Panc1 (cell line): ENCODE data around the gene TTC23. TPM values are rescaled to one million over a fixed set of nuclear protein-coding genes. Genes with fewer than 3 reads are reported as not detected.

ENCODE experiments used
- ATAC-seq: fragments of 200-7000 bp; cut with Tn5 transposase; 2 replicates; pipeline ENCODE4 v1.9.1; 2020; ENCODE audit warnings: mild to moderate bottlenecking, moderate library complexity
- BruUV-seq: library from RNA; stranded (reverse); fragments of 400-500 nt; replicated peaks from 2 replicates; lab custom pipeline; 2021; lab: Mats Ljungman, UMichigan
- CTCF ChIA-PET: fragments of 300-600 bp; sonication (Branson Sonifier 250); formaldehyde crosslinking; loops from one replicate; lab custom pipeline; 2022; ENCODE audit warnings: antibody characterized with exemption; lab: Charles Lee
- POLR2A ChIA-PET: fragments of 300-600 bp; sonication (Branson Sonifier 250); formaldehyde crosslinking; loops from one replicate; lab custom pipeline; 2022; ENCODE audit warnings: antibody characterized with exemption; lab: Charles Lee
- DNase-seq: peaks from one replicate; pipeline ENCODE4 v3.0.0-alpha.2; 2010; ENCODE audit warnings: low read depth, low spot score
- H3K27ac ChIP-seq: 2 replicates; pipeline ENCODE4 v1.5.1; 2011; ENCODE audit warnings: mild to moderate bottlenecking, low read length, inconsistent platforms
- H3K27me3 ChIP-seq: fragments of 200-500 bp; sonication (Bioruptor generic); 2 replicates; pipeline ENCODE4 v1.6.0; 2014; ENCODE audit warnings: low read length, inconsistent platforms; ENCODE audit not compliant: control insufficient read depth, insufficient read depth
- H3K36me3 ChIP-seq: fragments of 200-500 bp; sonication (Bioruptor generic); 2 replicates; pipeline ENCODE4 v1.5.1; 2014; ENCODE audit warnings: inconsistent platforms, mild to moderate bottlenecking, low read length, moderate library complexity; ENCODE audit not compliant: control insufficient read depth, insufficient read depth
- H3K4me1 ChIP-seq: 2 replicates; pipeline ENCODE4 v1.5.1; 2011; ENCODE audit warnings: inconsistent platforms, mild to moderate bottlenecking, low read length, moderate library complexity; ENCODE audit not compliant: control insufficient read depth, insufficient read depth
- H3K4me3 ChIP-seq, 2 experiments: 2 replicates each; pipeline ENCODE4 v1.5.1; 2011 to 2012; ENCODE audit warnings: low read depth in 2 of 2, low read length in 2 of 2, mild to moderate bottlenecking in 2 of 2, inconsistent platforms in 1 of 2, moderate library complexity in 1 of 2
- H3K9me3 ChIP-seq: fragments of 200-500 bp; sonication (Bioruptor generic); 2 replicates; pipeline ENCODE4 v1.5.1; 2014; ENCODE audit warnings: low read depth, mild to moderate bottlenecking, inconsistent platforms, low read length, moderate library complexity; ENCODE audit not compliant: control insufficient read depth, insufficient read depth
- CTCF ChIP-seq: fragments of 450-650 bp; IDR thresholded peaks from 2 replicates; pipeline ENCODE4 v1.5.1; 2017; ENCODE audit warnings: mild to moderate bottlenecking
- POLR2AphosphoS5 ChIP-seq: IDR thresholded peaks from 2 replicates; pipeline ENCODE4 v1.6.1; 2012; ENCODE audit warnings: mild to moderate bottlenecking, low read depth, low read length, moderate library complexity
- SIN3A ChIP-seq: IDR thresholded peaks from 2 replicates; pipeline ENCODE4 v1.6.1; 2012; ENCODE audit warnings: low read depth, mild to moderate bottlenecking, low read length, moderate library complexity, borderline replicate concordance; ENCODE audit not compliant: insufficient read depth
- TCF7L2 ChIP-seq: IDR thresholded peaks from 2 replicates; pipeline ENCODE4 v1.6.1; 2011; ENCODE audit warnings: mild to moderate bottlenecking, low read depth, low read length, inconsistent platforms
- in situ Hi-C: cut with HindIII; loops from 2 replicates; pipeline ENCODE4 v1.10.0; 2016; ENCODE audit warnings: low sequenced_read_pairs, low pct_unique_long_range_greater_than_20kb
- intact Hi-C: fragments of 100-400 bp; cut with micrococcal nuclease; formaldehyde crosslinking; loops from one replicate; pipeline ENCODE4 v1.10.0; 2022; ENCODE audit not compliant: unreplicated experiment
- total RNA-seq: library from RNA; stranded (reverse); gene quantifications from one replicate; pipeline ENCODE4 v1.2.1, GENCODE V29; 2021; ENCODE audit not compliant: unreplicated experiment
- TF ChIP-seq, protein P1 (sequence below), 2 experiments: IDR thresholded peaks; 2 replicates each; pipeline ENCODE4 v1.6.1; 2011 to 2012; ENCODE audit warnings: low read depth in 2 of 2, control low read depth in 1 of 2, low read length in 1 of 2, mild to moderate bottlenecking in 1 of 2, moderate library complexity in 1 of 2; ENCODE audit not compliant: insufficient read depth in 1 of 2

TTC23 gene
- total RNA-seq, 1 experiment from 2014 or later = 21.7 TPM

GRCh38 chr15:99163271-99164062 lies 85.9 kb downstream of the TTC23 start:
- Histone ChIP-seq H3K27ac (no peak overlapping the region), H3K4me1 (no peaks in the 10 kb centered on the region), H3K27me3 (no peaks in the 10 kb centered on the region), H3K9me3 (no peaks in the 10 kb centered on the region), H3K4me3 (no peak overlapping the region), H3K36me3 (no peaks in the 10 kb centered on the region)
- TF ChIP-seq TCF7L2 (no peak), SIN3A (no peak), POLR2AphosphoS5 (no peak), CTCF (no peak)
- TF ChIP-seq, protein P1, sequence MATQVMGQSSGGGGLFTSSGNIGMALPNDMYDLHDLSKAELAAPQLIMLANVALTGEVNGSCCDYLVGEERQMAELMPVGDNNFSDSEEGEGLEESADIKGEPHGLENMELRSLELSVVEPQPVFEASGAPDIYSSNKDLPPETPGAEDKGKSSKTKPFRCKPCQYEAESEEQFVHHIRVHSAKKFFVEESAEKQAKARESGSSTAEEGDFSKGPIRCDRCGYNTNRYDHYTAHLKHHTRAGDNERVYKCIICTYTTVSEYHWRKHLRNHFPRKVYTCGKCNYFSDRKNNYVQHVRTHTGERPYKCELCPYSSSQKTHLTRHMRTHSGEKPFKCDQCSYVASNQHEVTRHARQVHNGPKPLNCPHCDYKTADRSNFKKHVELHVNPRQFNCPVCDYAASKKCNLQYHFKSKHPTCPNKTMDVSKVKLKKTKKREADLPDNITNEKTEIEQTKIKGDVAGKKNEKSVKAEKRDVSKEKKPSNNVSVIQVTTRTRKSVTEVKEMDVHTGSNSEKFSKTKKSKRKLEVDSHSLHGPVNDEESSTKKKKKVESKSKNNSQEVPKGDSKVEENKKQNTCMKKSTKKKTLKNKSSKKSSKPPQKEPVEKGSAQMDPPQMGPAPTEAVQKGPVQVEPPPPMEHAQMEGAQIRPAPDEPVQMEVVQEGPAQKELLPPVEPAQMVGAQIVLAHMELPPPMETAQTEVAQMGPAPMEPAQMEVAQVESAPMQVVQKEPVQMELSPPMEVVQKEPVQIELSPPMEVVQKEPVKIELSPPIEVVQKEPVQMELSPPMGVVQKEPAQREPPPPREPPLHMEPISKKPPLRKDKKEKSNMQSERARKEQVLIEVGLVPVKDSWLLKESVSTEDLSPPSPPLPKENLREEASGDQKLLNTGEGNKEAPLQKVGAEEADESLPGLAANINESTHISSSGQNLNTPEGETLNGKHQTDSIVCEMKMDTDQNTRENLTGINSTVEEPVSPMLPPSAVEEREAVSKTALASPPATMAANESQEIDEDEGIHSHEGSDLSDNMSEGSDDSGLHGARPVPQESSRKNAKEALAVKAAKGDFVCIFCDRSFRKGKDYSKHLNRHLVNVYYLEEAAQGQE (IDR thresholded peaks at IDR 0.05; ENCODE audit: insufficient read depth in 1 of 2, low read depth in 2 of 2, low read length in 1 of 2) = no peak
- intact Hi-C loops (no loop called here), in situ Hi-C loops (no loop called here)
- CTCF ChIA-PET = interaction anchor here (0.6 kb wide), 1 partner anchor 17 kb away, joined by 6 read pairs; no protein-coding TSS in a partner anchor
- DNase-seq (no peak), ATAC-seq (no peak)
- POLR2A ChIA-PET = no interaction called here
- BruUV-seq = no TSS peak

DNA sequence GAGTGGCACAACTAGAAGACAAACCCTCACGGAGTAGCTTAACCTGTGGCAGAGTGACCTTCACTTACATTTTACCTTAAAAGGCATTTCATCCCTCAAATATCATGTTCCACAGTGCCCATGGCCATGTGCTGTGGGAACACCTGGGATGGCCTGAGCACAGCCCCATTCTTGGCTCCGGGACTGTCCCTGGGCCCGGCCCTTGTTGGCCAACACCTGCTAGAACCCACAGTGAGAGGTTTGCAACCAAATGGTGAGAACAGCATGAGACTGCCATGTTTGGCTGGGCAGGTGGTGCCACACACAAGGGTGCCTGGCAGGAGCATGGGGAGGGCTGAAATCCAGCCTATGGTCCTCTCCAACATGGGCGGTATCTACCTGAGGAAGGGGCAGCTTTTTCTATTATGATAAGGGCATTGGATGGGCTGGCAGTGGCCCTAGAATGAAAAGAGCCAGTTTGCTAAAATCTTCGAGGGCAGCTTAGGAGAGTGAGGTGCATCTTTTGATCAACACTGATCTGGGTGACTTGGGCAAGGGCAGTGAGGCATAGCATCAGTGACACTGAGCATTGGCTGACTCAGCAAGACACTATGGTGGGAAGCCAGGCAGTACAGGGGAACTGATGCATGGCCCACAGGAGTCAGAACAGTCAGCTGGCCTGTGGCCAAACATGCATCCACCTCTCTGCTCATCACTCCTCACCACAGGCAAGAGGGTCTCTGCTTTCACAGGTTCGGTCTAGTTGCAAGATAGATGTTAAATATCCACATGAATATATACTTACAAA lies 90.6 kb downstream of the TTC23 start:
- no peak overlapping the region for H3K27ac ChIP-seq
- no TSS peak for BruUV-seq
- TF ChIP-seq TCF7L2 = no peak
- TF ChIP-seq CTCF = no peak
- TF ChIP-seq, protein P1 (IDR thresholded peaks at IDR 0.05; ENCODE audit: insufficient read depth in 1 of 2, low read depth in 2 of 2, low read length in 1 of 2) = no peak
- TF ChIP-seq POLR2AphosphoS5 = no peak
- TF ChIP-seq SIN3A = no peak
- ATAC-seq = no peak
- ChIA-PET CTCF (no interaction called here), POLR2A (no interaction called here)
- in situ Hi-C loops = no loop called here
- H3K4me1 ChIP-seq = no peaks in the 10 kb centered on the region
- intact Hi-C loops = no loop called here
- DNase-seq = no peak
- H3K9me3 ChIP-seq = no peaks in the 10 kb centered on the region
- H3K36me3 ChIP-seq = no peaks in the 10 kb centered on the region; the same call in 1 of the 2 replicates
- no peak overlapping the region for H3K4me3 ChIP-seq
- no peaks in the 10 kb centered on the region for H3K27me3 ChIP-seq
